Astrocyte of the cerebellum (primary cell): Measurements from ENCODE around the gene ABCD2.
"Not testable (repeated sequence)": the region's sequence is repeated elsewhere in the genome, so short reads cannot be mapped to it uniquely, and the experiment has no call there.

Experiments used
- DNase-seq: peaks from one replicate; pipeline ENCODE4 v3.0.0-alpha.2; 2011; ENCODE audit warnings: low read depth
- H3K4me3 ChIP-seq: 2 replicates; pipeline ENCODE4 v1.5.1; 2011; ENCODE audit warnings: mild to moderate bottlenecking, low read depth, low read length, moderate library complexity
- in situ Hi-C: cut with HindIII; loops from 2 replicates; pipeline ENCODE4 v1.10.0; 2017; ENCODE audit warnings: low sequenced_read_pairs
- TF ChIP-seq, protein P1 (sequence below): IDR thresholded peaks from 2 replicates; pipeline ENCODE4 v1.5.1; 2012; ENCODE audit warnings: low read length, low read depth, moderate library complexity, mild to moderate bottlenecking; ENCODE audit errors: missing control alignments

Gene ABCD2

GRCh38 chr12:39538679-39539104, 80.9 kb downstream of the ABCD2 start:
- H3K4me3 ChIP-seq, result no peak overlapping the region
- TF ChIP-seq, protein P1, sequence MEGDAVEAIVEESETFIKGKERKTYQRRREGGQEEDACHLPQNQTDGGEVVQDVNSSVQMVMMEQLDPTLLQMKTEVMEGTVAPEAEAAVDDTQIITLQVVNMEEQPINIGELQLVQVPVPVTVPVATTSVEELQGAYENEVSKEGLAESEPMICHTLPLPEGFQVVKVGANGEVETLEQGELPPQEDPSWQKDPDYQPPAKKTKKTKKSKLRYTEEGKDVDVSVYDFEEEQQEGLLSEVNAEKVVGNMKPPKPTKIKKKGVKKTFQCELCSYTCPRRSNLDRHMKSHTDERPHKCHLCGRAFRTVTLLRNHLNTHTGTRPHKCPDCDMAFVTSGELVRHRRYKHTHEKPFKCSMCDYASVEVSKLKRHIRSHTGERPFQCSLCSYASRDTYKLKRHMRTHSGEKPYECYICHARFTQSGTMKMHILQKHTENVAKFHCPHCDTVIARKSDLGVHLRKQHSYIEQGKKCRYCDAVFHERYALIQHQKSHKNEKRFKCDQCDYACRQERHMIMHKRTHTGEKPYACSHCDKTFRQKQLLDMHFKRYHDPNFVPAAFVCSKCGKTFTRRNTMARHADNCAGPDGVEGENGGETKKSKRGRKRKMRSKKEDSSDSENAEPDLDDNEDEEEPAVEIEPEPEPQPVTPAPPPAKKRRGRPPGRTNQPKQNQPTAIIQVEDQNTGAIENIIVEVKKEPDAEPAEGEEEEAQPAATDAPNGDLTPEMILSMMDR, result no peak
- in situ Hi-C loops, result no loop called here
- DNase-seq, result no peak

DNA sequence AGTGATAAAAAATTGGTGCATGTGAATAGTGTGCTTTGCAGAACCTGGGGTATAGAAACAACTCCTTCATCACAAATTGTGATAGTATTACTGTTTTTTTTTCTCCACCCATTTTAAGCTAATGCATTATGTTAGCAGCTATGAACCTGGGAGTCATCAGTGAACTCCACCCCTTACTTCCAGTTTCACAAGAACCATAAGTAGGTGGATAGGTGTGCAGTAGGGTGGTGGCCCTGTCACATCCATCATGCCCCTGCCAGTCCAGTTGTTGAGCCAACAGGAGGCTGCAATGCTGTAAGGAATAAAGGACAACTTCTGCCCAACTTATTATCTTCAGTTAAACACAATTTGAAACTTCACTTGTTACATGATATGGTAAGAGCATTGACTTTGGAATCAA, 85.7 kb downstream of the ABCD2 start:
- TF ChIP-seq, protein P1, result no peak
- in situ Hi-C loops, result no loop called here
- DNase-seq, result no peak
- H3K4me3 ChIP-seq, result no peak overlapping the region

GRCh38 chr12:39532448-39532847, 87.2 kb downstream of the ABCD2 start:
- no peak for DNase-seq
- no peak overlapping the region for H3K4me3 ChIP-seq
- TF ChIP-seq, protein P1, result no peak
- in situ Hi-C loops, result no loop called here

GRCh38 chr12:39526974-39527373, 92.6 kb downstream of the ABCD2 start:
- in situ Hi-C loops, result no loop called here
- TF ChIP-seq, protein P1, result no peak
- no peak for DNase-seq
- no peak overlapping the region for H3K4me3 ChIP-seq

DNA sequence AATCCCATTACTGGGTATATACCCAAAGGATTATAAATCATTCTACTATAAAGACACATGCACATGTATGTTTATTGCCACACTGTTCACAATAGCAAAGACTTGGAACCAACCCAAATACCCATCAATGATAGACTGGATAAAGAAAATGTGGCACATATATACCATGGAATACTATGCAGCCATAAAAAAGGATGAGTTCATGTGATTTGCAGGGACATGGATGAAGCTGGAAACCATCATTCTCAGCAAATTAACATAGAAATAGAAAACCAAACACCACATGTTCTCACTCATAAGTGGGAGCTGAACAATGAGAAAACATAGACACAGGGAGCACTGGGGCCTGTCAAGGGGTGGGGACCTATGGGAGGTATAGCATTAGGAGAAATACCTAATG, 97.4 kb downstream of the ABCD2 start:
- H3K4me3 ChIP-seq, in situ Hi-C loops, DNase-seq: not testable (repeated sequence)

GRCh38 chr12:39510001-39510400, 109.6 kb downstream of the ABCD2 start:
- TF ChIP-seq, protein P1, result no peak
- H3K4me3 ChIP-seq, result no peak overlapping the region
- in situ Hi-C loops, result no loop called here
- no peak for DNase-seq

- DNase-seq, result no peak
- H3K4me3 ChIP-seq, result no peak overlapping the region
- TF ChIP-seq, protein P1, result no peak
- in situ Hi-C loops, result no loop called here
Measured at GRCh38 chr12:39505554-39505953, 114.0 kb downstream of the ABCD2 start.
